Measurements from ENCODE around the gene JPH4.
A peak's percentile ranks its signal among the peaks of the same experiment; 100 is the strongest.

Gene JPH4

DNA sequence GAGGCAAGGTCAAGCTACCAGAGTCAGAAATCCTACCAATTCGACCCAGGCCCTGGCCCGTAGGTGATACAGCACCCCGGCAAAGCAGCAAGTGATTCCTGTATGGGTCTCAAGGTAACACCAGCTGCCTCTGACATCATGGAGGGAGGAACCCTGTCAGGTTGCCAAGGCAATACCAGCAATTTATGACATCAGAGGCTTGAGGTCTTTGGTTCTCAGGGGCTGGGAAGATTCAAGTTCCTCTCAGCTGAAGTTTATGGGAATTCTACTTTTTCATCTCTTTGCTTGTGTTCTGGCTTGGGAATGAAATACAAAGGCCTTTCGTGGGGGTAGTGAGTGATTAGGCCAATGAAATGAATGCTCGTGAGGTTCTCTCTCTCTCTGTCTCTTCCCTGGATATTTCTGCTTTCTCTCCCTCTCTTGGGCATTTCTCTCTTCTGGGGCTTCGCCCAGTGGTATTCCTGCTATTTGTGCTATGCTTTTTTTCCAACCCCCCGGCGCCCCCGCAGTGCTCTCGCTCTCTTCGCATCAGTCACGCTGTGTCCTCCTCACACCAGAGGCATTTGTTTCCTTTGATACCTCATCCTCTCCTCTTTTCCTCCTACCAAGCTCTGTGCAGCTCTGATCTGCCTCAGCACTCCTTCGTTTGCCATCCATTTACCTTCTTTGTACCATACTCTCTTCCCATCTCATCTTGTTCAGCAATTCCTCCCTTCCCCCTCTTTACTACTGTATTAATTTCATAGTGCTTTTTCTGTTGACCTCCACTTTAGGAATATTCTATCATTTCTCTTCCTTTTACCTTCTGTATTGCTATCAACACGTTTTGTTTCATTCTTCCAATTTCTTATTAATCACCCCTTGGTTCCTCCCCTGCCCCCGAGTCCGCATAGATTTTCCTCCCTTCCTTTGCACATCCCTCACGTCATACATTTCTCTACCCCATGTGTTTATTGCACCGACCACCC lies 30.0 kb downstream of the JPH4 start:
- H3K9me3 ChIP-seq = no peaks in the 10 kb centered on the region
- no peaks in the 10 kb centered on the region for H3K36me3 ChIP-seq
- H3K4me1 ChIP-seq (ENCODE audit: control insufficient read depth in 1 of 2, insufficient read depth in 1 of 2, low read depth in 1 of 2, low read length in 1 of 2) = peaks cover 39 to 50% of the 10 kb centered on the region in 2 experiments
- no peak overlapping the region for H3K4me3 ChIP-seq (ENCODE audit: low read depth in 1 of 2, low read length in 1 of 2)
- H3K27ac ChIP-seq = peak overlapping the region; percentile 21
- TF ChIP-seq CTCF (IDR thresholded peaks at IDR 0.05) = no peak
- H3K27me3 ChIP-seq = no peaks in the 10 kb centered on the region

- H3K27ac ChIP-seq = peak overlapping the region; percentile 21
- H3K27me3 ChIP-seq = no peaks in the 10 kb centered on the region
- H3K4me3 ChIP-seq (ENCODE audit: low read depth in 1 of 2, low read length in 1 of 2) = no peak overlapping the region
- no peaks in the 10 kb centered on the region for H3K36me3 ChIP-seq
- peaks cover 43 to 57% of the 10 kb centered on the region in 2 experiments for H3K4me1 ChIP-seq (ENCODE audit: control insufficient read depth in 1 of 2, insufficient read depth in 1 of 2, low read depth in 1 of 2, low read length in 1 of 2)
- no peaks in the 10 kb centered on the region for H3K9me3 ChIP-seq
- TF ChIP-seq CTCF (IDR thresholded peaks at IDR 0.05) = no peak
Measured at GRCh38 chr14:23547924-23548323, 30.7 kb downstream of the JPH4 start.

- H3K27me3 ChIP-seq = no peaks in the 10 kb centered on the region
- H3K27ac ChIP-seq = no peak overlapping the region
- no peak for TF ChIP-seq CTCF (IDR thresholded peaks at IDR 0.05)
- no peaks in the 10 kb centered on the region for H3K9me3 ChIP-seq
- H3K4me1 ChIP-seq (ENCODE audit: control insufficient read depth in 1 of 2, insufficient read depth in 1 of 2, low read depth in 1 of 2, low read length in 1 of 2) = peaks cover 38 to 57% of the 10 kb centered on the region in 2 experiments
- no peaks in the 10 kb centered on the region for H3K36me3 ChIP-seq
- H3K4me3 ChIP-seq (ENCODE audit: low read depth in 1 of 2, low read length in 1 of 2) = no peak overlapping the region
Measured at GRCh38 chr14:23546450-23547035, 32.0 kb downstream of the JPH4 start.

GRCh38 chr14:23545740-23546365 lies 32.7 kb downstream of the JPH4 start:
- Histone ChIP-seq H3K27ac (peak overlapping the region; percentile 55), H3K9me3 (no peaks in the 10 kb centered on the region), H3K36me3 (no peaks in the 10 kb centered on the region), H3K4me1 (ENCODE audit: control insufficient read depth in 1 of 2, insufficient read depth in 1 of 2, low read depth in 1 of 2, low read length in 1 of 2) (peaks cover 35 to 54% of the 10 kb centered on the region in 2 experiments), H3K27me3 (no peaks in the 10 kb centered on the region), H3K4me3 (ENCODE audit: low read depth in 1 of 2, low read length in 1 of 2) (no peak overlapping the region)
- TF ChIP-seq CTCF (IDR thresholded peaks at IDR 0.05) = no peak

GRCh38 chr14:23544511-23545447 lies 33.8 kb downstream of the JPH4 start:
- no peaks in the 10 kb centered on the region for H3K27me3 ChIP-seq
- H3K4me3 ChIP-seq (ENCODE audit: low read depth in 1 of 2, low read length in 1 of 2) = peak overlapping the region in 1 of 2 experiments; percentile 10
- no peaks in the 10 kb centered on the region for H3K36me3 ChIP-seq
- TF ChIP-seq CTCF (IDR thresholded peaks at IDR 0.05) = no peak
- H3K9me3 ChIP-seq = no peaks in the 10 kb centered on the region
- H3K27ac ChIP-seq = peak overlapping the region; percentile 55
- peaks cover 29 to 45% of the 10 kb centered on the region in 2 experiments for H3K4me1 ChIP-seq (ENCODE audit: control insufficient read depth in 1 of 2, insufficient read depth in 1 of 2, low read depth in 1 of 2, low read length in 1 of 2)

Data from neutrophil (primary cell).